ENCODE measurements around the gene POU6F2. TPM values are rescaled to one million over a fixed set of nuclear protein-coding genes. Genes with fewer than 3 reads are reported as not detected.

The POU6F2 gene
- total RNA-seq, 1 donor from 2014 or later: 0.04 TPM

DNA sequence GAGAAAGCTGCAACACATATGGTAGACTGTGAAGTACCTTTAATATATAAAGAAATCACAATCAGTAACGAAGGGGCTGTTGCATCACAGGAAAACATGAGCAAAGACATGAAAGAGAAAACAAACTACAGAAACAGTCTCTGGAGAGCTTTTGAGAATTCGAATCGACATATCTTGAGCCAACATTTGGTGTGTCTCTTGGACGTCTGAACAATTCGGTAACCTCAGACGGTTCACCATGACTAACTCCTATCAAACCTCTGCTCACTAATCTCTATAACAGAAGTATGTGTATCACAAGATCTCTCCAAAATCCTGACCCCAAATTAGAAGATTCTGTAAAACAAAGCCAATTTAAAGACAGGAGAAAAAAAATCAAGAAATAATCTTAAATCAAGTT, 326.5 kb downstream of the POU6F2 start:
- Histone ChIP-seq H3K36me3 (ENCODE audit: control insufficient read depth, insufficient read depth, low read length) (no peaks in the 10 kb centered on the region), H3K27me3 (ENCODE audit: control insufficient read depth, insufficient read depth, low read length) (no peaks in the 10 kb centered on the region), H3K4me3 (ENCODE audit: low read depth, low read length) (no peak overlapping the region)
- TF ChIP-seq, protein P1, sequence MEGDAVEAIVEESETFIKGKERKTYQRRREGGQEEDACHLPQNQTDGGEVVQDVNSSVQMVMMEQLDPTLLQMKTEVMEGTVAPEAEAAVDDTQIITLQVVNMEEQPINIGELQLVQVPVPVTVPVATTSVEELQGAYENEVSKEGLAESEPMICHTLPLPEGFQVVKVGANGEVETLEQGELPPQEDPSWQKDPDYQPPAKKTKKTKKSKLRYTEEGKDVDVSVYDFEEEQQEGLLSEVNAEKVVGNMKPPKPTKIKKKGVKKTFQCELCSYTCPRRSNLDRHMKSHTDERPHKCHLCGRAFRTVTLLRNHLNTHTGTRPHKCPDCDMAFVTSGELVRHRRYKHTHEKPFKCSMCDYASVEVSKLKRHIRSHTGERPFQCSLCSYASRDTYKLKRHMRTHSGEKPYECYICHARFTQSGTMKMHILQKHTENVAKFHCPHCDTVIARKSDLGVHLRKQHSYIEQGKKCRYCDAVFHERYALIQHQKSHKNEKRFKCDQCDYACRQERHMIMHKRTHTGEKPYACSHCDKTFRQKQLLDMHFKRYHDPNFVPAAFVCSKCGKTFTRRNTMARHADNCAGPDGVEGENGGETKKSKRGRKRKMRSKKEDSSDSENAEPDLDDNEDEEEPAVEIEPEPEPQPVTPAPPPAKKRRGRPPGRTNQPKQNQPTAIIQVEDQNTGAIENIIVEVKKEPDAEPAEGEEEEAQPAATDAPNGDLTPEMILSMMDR (IDR thresholded peaks at IDR 0.05; ENCODE audit: insufficient read depth, low read length, poor library complexity, severe bottlenecking): no peak
- no peak for DNase-seq (ENCODE audit: low read depth)

DNA sequence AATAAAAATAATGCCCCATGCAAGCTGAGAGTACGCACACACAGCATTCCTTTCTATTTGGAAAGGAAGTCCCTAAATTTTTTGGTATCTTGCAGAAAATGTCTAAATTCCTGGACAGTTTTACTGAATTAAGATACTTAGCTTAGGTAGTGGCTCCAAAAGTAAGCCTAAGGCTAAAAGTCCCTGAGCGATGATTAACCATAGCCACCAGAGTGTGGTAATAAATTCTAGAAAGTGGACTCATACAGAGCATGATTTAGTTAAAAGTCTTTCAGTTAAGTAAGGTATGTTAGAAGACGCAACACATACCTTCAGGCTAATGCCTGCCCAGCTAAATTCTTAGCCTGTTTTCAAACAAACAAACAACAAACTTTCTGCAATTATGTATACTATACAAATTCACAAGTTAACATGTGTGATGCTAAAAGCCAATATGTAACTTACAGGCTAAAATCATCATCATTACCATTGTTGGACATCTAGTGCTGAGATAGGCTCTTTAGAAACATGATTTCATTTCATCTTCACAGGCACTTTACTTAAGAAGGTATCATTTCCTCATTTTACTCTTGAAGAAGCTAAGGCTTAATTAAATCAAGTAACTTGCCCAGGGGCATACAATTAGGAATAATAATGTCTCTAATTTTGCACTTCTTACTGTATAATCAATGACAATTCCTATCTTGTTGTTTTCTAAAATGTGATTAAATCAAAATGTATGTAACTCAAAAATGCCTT, 327.1 kb downstream of the POU6F2 start:
- no peak for DNase-seq (ENCODE audit: low read depth)
- no peaks in the 10 kb centered on the region for H3K36me3 ChIP-seq (ENCODE audit: control insufficient read depth, insufficient read depth, low read length)
- H3K27me3 ChIP-seq (ENCODE audit: control insufficient read depth, insufficient read depth, low read length): no peaks in the 10 kb centered on the region
- TF ChIP-seq, protein P1 (IDR thresholded peaks at IDR 0.05; ENCODE audit: insufficient read depth, low read length, poor library complexity, severe bottlenecking): no peak
- no peak overlapping the region for H3K4me3 ChIP-seq (ENCODE audit: low read depth, low read length)

DNA sequence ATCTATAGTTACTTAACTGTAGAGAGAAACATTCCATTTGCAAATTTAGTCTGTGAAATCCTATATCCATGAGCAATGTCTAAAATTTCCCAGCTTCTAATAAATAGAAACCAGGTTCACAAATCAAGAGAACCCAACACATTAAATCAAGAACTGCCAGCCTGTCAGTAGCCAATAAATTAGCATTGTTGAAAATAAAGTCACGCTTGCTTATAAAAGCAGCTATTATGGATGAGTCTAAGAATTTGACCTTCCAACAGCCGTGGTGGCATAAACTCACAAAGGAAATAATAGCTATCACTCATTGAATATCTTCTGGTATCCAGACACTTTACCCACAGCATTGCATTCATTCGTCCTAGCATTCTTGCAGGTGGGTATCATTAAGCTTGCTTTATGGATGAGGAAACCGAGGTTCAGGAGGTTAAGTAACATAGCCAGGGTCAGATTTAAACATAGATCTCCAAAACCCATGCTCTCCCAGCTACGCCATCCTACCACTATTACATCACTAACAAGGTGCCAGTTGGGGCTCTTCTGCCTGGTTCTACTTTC, 328.4 kb downstream of the POU6F2 start:
- DNase-seq (ENCODE audit: low read depth): no peak
- Histone ChIP-seq H3K4me3 (ENCODE audit: low read depth, low read length) (no peak overlapping the region), H3K27me3 (ENCODE audit: control insufficient read depth, insufficient read depth, low read length) (peaks cover 3% of the 10 kb centered on the region), H3K36me3 (ENCODE audit: control insufficient read depth, insufficient read depth, low read length) (no peaks in the 10 kb centered on the region)
- TF ChIP-seq, protein P1 (IDR thresholded peaks at IDR 0.05; ENCODE audit: insufficient read depth, low read length, poor library complexity, severe bottlenecking): no peak

DNA sequence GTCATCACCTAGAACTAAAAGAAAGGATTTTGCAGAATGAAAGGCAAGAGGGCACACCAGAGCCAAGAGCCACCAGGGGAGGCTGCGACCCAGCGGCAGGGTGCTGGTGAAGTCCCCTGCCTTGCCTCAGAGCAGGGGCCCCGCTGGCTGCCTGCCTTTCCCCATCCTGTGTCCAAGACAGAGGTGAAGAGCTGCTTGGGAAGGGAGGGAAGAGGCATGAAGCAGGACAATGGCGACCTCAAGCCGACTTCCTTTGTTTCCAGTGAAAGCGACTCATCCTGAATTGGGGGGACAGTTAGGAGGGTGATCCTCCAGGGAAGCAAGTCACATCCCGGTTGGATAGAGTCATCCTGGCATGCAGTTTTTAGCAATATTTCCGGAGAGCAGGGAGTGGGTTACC, 333.0 kb downstream of the POU6F2 start:
- no peak for DNase-seq (ENCODE audit: low read depth)
- TF ChIP-seq, protein P1 (IDR thresholded peaks at IDR 0.05; ENCODE audit: insufficient read depth, low read length, poor library complexity, severe bottlenecking): no peak
- Histone ChIP-seq H3K27me3 (ENCODE audit: control insufficient read depth, insufficient read depth, low read length) (peaks cover 3% of the 10 kb centered on the region), H3K36me3 (ENCODE audit: control insufficient read depth, insufficient read depth, low read length) (no peaks in the 10 kb centered on the region), H3K4me3 (ENCODE audit: low read depth, low read length) (no peak overlapping the region)

DNA sequence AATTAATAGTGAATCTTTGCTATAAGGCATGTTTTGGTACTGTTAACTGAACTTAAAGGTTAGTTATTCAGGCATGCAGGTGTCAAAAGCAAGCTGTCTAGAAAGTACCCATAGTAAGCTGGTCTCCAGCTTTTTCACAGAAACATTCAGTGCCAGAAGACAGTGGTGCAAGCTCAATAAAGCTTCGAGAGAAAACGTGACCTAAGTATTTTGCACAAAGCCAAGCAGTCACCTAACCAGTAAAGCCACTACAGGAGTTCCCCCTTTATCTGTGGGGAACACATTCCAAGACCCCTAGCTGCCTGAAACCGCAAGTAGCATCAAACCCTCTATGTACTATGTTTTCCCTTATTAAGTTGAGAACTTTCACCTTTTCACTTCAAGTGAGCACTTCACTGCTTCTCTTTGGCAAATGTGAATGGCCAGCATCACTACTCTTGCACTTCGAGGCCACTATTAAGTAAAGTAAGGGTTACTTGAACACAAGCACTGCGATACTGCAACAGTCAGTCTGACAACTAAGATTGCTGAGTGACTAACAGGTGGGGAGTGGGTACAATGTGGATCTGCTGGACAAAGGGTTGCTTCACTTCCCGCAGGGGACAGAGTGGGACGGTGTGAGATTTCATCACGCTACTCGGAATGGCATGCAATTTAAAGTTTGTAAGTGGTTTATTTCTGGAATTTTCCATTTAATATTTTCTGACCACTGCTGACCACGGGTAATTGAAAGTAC, 334.7 kb downstream of the POU6F2 start:
- TF ChIP-seq, protein P1 (IDR thresholded peaks at IDR 0.05; ENCODE audit: insufficient read depth, low read length, poor library complexity, severe bottlenecking): no peak
- Histone ChIP-seq H3K36me3 (ENCODE audit: control insufficient read depth, insufficient read depth, low read length) (no peaks in the 10 kb centered on the region), H3K27me3 (ENCODE audit: control insufficient read depth, insufficient read depth, low read length) (peaks cover 3% of the 10 kb centered on the region), H3K4me3 (ENCODE audit: low read depth, low read length) (no peak overlapping the region)
- DNase-seq (ENCODE audit: low read depth): no peak
